Suppressor macrophage (primary cell): ENCODE measurements around the gene GNS.

Experiments
- DNase-seq, 4 experiments: peaks; one replicate each; pipeline ENCODE4 v3.0.0-alpha.2; 2020 to 2022
- total RNA-seq, 17 experiments: gene quantifications; one replicate each; lab custom pipeline; 2026; ENCODE audit warnings: mixed read lengths in 6 of 17, inconsistent platforms in 3 of 17; lab: John Stamatoyannopoulos, UW

The GNS gene
- 1,320 to 2,078 (median 1,735) reads per million in 17 experiments for total RNA-seq

DNA sequence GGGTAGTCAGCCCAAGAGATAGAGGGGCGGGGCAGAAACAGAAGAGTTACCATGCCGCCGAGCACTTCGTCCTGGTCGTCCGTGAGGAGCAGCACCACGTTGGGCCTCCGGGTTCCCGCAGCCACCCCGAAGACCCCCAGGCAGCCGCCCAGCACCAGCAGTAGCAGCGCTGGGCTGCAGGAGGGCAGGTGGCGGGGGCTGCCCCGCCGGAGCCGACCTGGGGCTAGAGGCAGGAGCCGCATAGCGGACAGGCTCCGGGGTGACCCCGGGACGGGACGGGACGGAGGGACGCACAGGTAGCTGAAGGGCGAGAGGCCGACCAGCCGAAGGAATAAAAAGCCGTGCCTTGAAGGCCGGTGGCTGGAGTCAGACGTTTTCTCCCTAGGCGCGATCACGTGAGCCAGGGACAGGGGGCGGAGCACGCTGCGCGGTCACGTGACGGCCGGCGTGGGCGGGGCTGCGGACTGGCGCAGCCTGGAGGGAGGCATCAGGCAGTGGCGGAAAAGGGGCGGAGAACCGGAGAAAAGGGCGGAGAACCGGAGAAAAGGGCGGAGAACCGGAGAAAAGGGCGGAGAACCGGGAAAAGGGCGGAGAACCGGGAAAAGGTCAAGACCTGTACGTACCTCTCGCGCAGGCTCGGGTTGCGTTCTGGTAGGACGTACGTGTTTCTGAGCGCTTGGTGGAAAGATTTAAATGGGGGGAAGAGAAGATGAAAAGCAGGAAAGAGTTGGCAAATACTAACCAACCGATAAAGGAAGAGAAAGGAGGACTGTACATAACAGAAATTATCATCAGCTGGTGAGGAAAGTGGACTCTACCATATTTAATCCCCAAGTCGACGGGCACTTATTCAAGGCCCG is at the start of gene GNS:
Gene GNS, minus strand, starts transcription at position 372 of the 860 bp plus-strand sequence. Its CDS starts 130 bp downstream, at position 242.
- DNase-seq, result peak; percentile 97 to 100 (median 98)

DNA sequence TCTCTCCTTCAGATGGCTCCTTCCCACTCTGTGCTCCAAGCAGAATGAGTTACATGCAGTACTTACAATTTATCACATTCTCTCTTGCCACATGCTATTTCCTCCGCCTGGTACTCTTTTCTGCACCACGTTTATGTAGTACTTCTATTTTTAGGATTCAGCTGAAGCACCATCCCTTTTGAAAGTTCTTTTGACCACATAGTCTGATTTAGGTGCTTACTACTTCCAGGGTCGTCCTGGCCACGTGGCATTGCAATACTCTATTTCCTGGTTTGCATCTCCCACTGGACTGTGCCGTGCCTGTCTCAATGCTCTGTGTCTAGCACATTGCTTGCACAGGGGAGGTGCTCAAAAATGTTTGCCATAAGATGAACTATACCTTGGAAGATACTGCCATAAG is 48.9 kb upstream of the GNS start:
- no peak for DNase-seq

DNA sequence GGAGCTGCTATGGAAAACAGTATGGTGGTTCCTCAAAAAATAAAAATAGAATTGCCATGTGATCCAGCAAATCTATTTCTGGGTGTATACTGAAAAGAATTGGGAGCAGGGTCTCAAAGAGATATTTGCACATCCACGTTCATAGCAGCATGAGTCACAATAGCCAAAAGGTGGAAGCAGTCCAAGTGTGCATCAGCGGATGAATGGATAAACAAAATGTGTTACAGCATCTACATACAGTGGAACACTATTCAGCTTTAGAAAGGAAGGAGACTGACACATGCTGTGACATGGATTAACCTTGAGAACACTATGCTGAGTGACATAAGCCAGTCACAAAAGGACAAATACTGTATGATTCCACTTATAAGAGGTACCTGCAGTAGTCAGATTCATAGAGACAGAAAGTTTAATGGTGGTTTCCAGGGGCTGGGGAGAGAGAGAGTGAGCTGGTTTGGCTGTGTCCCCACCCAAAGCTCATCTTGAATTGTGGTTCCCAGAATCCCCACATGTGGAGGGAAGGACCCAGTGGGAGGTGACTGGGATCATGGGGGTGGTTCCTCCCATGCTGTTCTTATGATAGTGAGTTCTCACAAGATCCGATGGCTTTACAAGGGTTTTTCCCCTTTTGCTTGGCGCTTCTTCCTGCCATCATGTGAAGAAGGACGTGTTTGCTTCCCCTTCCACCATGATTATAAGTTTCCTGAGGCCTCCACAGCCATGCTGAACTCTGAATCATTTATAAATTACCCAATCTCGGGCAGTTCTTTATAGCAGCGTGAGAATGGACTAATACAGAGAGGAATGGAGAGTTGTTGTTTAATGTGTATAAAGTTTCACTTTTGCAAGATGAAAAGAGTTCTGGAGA is 47.6 kb upstream of the GNS start:
- DNase-seq, result peak in 2 of 4 experiments; percentile 19 to 46

DNA sequence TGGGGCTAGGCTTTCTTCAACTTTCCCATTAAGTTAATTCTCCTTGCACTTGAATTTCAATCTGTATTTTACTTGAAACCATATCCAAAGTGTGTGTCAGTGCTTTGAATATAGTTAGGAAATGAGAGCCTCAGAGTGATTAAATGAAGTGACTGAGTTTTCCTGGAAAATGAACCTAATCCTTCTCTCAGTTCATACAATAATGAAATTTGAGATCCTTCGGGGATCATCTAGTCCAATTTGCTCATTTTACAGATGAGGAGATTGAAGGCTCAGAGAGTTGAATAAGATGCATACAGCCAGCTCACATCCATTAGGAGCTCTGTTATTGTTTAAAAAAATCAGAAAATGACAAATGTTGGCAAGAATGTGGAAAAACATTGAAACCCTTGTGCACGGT is 47.0 kb upstream of the GNS start:
- DNase-seq, result no peak

DNA sequence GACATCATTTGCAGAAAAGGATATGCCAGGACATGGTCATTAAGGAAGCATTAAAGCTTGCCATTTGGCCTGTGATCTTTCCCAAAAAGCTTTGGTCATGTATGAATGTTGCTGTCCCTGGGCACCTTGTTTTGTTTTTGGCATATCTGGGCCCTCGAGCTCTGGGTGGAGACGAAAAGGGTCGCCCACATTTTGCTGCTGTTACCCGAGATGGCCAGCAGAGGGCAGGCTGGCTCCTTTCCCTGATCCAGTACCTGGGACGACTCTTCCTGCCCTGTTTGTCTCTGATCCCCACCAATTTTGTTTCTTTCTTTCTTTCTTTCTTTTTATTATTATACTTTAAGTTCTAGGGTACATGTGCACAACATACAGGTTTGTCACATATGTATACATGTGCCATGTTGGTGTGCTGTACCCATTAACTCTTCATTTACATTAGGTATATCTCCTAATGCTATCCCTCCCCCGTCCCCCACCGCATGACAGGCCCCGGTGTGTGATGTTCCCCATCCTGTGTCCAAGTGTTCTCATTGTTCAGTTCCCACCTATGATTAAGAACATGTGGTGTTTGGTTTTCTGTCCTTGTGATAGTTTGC is 43.1 kb upstream of the GNS start:
- peak; percentile 60 to 72 (median 64) for DNase-seq

DNA sequence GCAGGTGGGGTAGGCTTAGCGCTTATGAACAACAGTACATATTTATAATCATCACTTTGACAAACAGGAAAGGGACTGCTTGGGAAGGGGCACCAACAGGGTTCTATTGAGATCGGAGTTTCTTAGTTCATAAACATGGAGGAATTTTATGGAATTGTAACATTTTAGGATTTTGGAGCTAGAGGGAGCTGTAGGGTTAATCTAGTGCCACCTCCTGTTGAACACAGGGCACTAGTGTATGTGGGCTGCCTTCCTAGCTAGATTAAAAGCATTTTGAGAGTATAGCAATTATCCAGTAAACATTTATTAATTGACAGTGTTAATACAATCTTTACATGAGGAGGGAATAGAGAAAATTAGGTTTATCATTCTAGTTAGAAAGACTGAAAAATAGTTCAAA is 42.2 kb upstream of the GNS start:
- DNase-seq, result no peak

DNA sequence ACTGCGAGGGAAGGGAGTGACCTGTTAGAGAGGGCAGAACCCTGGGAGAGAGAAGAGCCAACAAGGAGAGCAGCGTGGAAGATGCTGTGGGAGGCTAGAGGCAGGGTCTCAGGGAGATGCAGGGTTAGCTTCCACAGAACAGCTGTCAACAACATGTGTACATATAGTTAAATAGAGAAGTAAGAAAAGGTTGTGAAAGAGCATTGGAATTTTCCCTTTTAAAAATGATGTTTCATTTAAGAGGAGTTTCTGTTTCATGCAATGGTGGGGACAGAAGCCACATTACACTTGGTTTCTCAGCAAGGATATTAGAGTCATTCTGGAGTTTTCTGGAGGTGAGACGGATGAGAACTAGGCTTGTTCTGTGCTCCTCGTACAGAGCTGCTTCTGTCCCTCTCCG is 41.4 kb upstream of the GNS start:
- DNase-seq, result peak in 3 of 4 experiments; percentile 24 to 72 (median 66)

DNA sequence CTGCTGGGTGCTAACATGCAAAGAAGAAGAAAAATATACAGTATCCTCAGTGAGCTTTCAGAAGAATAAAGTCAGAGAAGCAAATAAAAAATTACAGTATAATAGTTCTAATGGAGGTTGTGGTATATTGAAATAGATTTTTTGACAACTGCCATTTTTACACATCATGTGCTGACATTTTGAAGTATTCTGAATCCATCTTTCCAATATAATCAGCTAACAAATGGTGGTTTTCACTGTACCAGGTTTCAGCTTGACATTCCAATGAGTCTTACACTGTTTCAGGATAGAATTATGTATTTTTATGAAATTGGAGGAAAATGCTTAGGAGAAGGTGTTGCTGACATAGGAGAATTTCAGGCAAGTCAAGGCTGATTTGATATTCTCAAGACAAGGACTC is 39.0 kb upstream of the GNS start:
- DNase-seq, result no peak

DNA sequence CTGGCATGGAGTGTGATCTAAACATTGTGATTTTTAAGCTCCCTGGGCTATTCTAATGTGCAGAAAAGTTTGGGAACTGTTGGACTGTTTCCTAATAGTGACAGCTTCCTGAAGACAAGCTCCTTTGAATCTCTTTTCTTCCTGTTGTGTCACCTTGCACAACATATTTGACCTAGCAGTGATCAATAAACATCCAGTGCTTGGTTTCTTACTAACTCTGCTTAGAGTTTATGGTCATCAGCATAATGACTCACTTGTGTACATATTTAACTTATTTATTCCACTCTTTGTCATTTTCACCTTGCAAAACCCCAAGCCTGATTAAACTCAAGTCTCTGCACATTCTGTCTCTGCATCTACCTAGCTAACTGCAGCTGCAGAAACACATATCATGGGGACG is 38.0 kb upstream of the GNS start:
- DNase-seq, result no peak

DNA sequence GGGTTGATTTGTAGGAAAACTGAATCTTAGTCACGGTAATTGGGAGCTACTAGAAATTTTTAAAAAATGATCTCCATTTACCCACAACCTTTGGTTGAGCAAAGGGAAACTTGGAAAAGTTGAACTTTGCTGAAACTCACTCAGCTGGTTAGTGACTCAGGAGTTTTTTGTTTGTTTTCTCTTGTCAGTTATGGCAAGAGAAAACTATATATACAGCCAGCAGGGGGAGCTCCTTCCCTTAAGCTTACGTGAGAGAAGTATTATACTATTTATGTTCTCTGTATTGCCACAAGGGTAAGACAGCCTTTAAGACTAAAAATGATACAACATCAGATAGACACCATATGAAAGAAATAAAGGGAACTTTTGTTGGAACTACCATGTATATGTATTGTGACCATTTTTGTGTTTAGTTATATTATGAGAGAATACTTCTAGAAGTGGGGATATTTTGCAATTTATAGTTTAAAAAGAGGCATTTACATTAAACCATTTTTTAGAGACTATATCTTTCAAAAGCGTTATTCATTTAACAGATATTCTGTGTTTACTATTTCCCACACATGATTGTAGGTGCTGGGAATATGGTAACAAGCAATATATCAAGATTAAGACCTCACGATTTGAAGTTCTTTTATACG is 37.1 kb upstream of the GNS start:
- peak; percentile 91 to 96 (median 95) for DNase-seq

DNA sequence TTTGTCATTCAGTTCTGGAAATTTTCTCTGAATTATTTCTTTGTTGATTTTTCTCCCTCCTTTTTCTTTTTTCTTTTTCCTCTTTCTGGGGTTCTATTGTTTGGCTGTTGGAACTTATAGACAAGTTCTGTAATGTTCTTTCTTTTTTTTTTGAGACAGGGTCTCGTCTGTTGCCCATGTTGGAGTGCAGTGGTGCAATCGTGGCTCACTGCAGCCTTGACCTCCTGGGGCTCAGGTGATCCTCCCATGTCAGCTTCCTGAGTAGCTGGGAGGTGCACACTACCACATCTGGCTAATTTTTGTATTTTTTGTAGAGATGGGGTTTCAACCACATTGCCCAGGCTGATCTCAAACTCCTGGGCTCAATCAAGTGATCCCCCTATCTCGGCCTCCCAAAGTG is 35.1 kb upstream of the GNS start:
- no peak for DNase-seq

DNA sequence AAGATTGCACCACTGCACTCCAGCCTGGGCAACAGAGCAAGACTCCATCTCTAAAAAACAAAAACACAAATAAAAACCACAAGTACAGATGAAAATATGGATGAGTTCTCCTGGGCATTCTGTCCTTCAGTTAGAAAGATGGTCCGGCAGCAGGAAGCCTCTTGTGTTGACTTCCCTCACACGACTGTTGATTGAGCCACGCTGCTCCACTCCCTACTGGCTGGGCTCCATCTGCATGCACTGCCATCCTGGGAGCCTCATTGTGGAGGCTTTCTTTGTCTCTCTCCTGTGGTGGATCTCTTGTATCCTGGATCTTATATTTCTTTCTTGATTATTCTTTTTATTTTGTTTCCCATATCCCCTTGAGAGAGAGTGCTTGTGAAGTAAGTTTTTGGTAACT is 34.4 kb upstream of the GNS start:
- DNase-seq, result no peak

DNA sequence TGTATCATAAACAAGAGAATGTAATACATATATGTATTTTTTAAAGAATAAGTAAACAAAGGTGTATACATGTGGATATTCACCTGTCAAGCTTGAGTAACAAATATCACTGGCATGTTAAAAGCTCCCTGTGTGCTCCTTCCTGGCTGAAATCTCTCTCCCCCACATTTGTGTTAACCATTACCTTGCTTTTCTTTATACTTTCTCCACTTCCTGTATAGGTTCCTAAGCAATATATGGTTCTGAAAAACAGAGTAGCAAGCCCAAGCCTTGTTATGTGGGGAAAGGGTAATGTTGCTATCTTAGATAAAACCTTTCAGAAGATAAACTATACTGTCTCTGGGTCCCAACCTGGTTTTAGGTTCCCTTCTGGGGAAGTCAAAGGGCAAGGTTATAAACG is 32.9 kb upstream of the GNS start:
- DNase-seq, result no peak

DNA sequence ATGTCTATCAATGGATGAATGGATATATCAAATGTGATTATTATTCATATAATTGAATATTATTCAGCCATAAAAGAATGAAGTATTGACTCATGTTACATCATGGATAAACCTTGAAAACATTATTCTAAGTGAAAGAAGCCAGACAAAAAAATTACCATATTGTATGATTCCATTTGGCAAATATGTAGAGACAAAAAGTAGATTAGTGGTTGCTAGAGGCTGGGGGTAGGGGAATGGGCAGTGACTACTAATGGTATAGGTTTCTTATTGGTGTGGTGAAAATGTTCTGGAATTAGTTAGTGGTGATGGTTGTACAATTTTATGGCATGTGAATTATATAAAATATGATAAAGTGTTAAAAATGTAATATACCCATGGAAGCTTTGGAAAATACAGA is 31.8 kb upstream of the GNS start:
- no peak for DNase-seq

DNA sequence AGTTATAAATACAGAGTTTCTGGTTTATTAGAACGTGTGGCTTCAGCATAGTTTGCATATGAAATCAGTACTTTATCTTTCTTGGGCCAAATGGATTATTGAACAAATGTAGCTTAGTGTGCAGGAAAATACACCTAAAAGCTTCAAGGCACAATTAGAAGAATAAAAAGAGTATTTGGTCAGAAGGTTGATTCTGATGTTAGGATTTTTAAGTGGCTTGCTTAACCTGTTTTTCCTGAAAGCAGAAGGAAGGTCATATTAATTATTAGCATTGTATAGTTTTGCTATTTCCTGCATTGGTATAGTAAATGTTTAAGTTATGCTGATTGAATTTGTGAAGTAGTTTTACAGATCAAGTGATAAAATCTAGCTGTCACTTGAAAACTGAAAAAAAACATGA is 31.0 kb upstream of the GNS start:
- DNase-seq, result no peak

DNA sequence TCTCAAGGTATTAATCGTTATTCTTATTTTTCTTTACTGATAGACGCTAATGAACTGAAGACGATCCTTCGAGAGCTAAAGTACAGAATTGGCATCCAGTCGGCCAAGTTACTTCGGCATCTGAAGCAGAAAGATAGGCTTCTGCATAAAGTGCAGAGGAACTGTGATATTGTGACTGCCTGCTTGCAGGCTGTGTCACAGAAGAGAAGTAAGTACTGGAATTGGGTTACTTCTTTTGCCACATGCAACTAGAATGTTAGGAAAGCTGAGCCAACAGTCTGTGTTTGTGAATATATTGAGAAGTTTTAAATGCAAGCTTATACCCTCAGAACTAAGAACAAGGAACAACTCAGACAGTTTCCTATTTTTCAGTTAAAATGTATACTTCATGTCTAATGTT is 26.6 kb upstream of the GNS start:
- peak in 3 of 4 experiments; percentile 16 to 54 (median 46) for DNase-seq

DNA sequence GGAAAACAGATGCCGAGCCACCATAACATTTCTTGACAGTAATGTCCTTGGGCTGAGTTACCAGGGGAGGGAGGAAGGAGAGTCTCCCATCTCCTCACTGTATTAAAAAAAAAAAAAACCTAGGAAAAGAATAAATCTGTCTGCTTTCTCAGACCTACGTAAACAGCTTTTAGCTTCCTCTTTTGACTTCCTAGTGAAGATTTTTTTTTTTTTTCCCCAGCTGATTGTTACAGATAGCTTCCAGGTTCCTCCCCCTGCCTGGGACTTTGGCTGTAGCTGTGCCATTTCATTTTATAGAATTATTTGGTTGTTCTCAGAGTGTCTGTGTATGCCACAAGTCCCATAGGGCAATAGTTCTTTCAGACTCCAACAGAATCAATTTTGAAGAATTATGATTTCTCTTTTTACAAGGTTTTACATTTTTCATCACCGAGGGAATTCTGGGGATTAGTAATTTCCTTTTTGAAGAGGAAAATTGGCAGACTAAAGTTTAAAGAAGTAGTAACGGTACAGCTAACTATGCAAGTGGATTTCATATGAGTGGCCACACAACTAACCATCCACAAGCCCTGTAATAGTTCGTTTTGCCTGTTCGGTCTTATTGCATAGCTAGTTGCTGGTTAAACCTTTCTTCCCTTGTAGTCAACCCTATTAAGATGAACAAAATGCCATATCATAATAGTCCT is 23.1 kb upstream of the GNS start:
- DNase-seq, result peak; percentile 54 to 89 (median 78)

DNA sequence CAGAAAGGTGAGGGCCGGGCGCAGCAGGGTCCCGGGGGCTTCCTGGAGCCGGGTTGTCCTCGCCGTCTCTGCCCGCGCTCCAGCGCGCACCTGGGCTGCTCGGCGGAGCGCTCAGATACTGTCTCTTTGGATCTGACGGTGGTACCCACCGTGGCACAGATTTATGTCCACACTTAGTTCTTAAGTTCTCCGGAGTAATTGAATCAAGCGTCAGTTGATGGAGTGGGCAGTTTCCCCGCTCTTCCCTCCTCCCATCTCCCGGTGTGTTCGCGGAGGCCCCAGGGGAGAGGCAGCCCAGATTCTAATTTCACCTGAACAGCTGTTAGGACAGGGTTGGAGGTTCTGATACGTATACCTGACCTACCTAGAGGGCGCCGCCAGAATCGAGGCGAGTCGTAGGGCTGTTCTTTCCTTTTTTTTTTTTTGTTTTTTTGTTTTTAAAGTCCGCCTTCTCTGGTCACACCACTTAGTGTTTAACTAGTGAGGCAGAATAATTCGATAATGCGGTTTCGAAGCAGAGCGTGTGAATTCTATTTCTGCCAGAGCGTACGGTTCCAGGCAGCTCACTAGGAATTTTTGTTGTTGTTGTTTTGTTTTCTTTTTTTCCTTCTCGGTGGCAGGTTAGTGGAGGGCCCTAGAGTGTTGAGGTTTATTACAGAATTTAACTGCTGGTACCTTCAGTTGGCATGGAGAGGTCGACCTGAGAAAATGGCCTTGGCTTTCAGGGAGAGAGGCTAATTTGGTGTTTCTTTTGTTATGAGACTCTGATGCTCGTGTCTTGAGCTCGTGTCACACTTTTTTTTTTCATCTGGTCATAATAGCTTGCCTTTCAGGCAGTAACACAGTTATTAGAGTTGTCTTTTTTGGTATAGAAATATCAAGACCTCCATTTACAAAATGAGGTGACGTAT is 22.3 kb upstream of the GNS start:
- DNase-seq, result peak in 2 of 4 experiments; percentile 8 to 18

DNA sequence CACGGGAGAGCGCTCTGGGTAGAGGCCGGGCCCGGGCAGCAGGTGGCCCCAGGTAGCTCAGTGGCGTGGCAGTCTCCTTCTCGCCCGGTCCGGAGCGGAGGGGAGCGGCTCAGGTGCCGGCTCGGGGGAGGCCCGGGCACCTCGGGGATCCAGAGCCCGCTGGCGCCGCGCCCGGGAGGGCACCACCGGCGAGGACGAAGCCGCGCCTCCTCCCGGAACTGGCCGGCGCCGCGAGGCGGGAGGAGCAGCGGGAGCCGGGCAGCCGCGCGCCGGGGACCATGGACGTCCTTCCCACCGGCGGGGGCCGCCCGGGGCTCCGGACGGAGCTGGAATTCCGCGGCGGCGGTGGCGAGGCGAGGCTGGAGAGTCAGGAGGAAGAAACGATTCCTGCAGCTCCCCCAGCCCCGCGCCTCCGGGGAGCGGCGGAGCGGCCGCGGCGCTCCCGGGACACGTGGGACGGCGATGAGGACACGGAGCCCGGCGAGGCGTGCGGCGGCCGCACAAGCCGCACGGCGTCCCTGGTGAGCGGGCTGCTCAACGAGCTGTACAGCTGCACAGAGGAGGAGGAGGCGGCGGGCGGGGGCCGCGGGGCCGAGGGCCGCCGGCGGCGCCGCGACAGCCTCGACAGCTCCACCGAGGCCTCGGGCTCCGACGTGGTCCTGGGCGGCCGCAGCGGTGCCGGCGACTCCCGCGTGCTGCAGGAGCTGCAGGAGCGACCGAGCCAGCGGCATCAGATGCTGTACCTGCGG is 21.5 kb upstream of the GNS start:
- DNase-seq, result peak; percentile 47 to 81 (median 62)

DNA sequence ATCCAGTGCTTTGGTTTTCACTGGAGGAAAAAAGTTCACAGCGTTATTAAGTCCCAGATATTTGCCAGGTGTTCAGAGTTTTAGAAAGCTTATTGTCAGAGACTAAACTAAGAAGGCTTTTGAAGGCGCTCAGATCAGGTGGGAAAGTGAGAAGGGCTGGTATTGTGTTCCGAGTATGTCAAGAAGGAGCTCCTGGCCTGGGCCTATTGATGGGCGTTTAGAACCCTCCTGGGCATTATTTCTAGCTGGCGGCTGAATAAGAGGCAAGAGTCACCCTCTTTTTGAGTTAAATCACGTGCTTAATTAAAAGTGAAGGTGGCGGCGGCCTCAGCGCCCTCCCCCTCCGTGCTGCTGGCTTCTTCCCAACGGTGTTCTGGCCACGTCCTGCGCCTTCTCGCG is 20.9 kb upstream of the GNS start:
- DNase-seq, result no peak
